HG03457 (cell line): ENCODE results near the gene GALNT9.
"Not testable (repeated sequence)": the region's sequence is repeated elsewhere in the genome, so short reads cannot be mapped to it uniquely, and the experiment has no call there.

Experiments used
- ATAC-seq: cut with Tn5 transposase; IDR thresholded peaks from one replicate; pipeline ENCODE4 v1.9.1; 2021; ENCODE audit warnings: moderate number of reproducible peaks; ENCODE audit not compliant: unreplicated experiment

GALNT9 gene

DNA sequence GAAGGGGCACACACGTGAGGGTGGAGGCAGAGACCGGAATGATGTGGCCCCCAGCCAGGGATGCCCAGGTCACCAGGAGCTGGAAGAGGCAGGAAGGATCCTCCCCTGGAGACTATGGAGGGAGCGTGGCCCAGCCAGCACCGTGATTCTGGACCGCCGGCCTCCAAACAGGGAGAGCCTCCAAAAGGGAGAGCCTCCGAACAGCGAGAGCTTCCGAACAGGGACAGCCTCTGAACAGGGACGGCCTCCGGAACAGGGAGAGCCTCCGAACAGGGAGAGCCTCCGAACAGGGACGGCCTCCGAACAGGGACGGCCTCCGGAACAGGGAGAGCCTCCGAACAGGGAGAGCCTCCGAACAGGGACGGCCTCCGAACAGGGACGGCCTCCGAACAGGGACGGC is 33.8 kb downstream of the GALNT9 start:
- ATAC-seq = not testable (repeated sequence)

DNA sequence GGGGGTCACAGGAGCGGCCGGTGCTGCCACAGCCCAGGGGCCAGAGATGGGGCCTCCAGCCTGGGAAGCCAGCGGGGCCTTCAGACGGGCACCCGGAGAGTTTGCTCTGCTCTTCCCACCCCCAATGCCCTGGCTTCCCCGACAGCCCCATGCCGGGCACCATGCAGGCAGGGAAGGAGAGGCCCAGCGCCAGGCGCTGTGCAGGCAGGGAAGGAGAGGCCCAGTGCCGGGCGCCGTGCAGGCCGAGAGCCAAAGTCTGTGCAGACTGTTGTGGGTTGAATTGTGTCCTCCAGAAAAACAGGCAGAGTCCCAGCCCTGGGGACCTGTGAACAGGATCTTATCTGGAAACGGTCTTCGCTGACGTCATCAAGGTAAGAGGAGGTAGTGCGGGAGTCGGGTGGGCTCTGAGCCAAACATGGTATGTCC is 34.3 kb downstream of the GALNT9 start:
- no peak for ATAC-seq

DNA sequence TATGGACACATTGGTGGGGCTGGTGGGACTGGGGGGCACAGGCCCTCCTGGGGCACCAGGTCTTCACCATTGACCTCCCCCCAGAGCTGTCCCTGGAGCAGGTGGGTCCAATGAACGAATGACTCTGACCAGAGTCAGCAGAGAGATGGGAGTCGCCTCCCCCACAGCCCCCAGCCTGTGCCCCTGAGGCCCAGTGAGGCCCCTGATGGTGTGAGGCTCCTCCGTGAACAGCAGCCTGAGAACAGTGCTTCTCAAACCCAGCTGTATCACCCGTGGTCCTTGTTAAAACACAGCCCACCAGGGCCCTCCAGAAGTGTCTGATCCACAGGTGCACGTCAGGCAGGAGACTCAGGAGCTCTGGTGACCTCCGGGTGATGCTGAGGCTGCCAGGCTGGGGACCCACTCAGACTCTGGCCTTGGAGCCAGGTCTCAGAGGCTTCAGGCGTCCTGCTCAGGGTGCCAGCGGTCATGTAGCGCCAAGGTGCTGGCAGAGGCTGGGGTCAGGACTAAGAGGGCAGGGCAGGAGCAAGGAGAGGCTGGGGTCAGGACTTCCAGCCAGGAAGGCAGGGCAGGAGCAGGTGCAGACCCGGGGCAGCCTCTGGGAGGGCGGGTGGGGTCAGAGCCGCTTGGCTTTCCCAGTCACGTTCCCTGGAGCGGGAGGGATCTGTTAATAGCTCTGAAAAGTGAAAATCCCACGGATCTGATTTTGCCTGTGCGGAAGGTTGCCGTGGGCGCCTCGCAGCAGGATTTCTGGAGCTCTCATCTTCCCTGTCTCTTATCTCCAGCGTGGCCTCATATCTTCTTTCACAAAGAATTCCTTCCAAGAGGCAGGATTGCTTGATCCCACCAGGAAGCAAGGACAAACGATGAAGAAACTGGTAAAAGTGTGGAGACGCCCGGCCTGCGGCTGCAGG is 35.0 kb downstream of the GALNT9 start:
- no peak for ATAC-seq

DNA sequence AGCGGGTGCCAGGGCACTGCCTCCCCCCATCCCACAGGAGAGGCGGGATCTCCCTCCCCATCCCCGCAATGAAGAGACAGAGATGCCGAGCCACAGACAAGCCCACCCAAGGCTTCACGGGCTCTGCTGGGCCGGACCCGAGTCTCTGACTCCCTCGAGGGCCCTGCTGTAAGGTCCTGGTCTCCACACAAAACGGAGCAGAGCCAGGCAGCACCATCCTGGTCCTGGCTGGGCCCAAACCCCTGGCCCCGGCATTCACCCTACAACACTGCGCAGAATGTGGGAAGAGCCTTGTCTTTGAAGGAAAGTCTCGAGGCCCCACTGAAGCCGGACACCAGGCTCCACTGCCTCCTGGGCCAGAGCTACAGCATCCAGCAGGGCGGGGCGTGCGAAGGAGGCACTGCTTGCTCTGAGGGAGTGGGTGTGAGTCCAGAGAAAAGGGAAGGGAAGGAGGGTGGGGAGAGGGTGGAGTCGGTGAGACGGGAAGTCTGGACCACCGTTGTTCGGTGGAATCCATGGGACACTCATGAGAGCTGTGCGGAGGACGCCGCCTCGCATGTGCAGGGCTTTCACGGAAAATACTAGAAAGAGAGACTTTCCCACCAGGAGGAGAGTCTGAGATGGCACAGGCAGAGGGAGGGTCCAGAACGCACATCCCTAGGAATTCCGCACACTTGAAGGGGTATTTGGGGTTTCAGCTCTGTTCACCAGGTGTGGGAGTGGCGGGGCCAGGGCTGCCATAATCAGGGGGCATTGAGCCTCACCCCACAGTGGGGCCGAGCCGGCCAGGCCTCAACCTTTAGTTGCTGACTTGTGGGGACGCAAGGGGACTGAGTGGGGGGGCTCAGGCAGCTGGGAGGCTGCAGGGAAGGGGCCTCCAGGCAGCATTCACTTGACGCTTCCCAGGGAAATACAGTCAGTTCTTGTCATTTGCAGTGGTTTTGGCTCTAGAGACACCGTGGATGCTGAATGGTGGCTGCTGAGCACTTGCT is 36.8 kb downstream of the GALNT9 start:
- no peak for ATAC-seq

DNA sequence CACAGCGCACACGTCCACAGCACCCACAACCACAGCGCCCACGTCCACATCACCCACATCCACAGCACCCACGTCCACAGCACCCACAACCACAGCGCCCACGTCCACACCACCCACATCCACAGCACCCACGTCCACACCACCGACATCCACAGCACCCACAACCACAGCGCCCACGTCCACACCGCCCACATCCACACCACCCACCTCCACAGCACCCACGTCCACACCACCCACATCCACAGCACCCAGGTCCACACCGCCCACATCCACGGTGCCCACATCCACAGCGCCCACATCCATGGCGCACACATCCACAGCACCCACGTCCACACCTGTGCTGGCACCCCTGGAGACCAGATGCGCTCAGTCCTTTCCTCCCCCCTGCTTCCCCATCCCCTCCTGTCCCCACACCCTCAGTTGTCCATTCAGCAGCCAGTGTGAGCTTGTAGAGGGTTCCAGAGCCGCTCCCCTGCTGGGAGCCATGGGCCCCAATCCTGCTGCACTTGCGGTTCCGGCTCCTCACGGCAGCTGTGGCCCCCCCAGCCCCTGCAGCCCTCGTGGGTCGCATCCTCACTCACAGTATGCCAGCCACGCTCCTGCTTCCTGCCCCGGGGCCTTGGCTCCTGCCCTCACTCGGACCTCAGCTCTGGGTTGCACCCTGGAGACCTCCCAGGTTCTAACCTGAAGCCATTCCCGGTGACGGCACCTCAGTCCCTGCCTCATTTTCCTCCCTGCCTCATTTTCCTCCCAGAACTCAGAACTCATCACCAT is 37.8 kb downstream of the GALNT9 start:
- ATAC-seq = no peak

DNA sequence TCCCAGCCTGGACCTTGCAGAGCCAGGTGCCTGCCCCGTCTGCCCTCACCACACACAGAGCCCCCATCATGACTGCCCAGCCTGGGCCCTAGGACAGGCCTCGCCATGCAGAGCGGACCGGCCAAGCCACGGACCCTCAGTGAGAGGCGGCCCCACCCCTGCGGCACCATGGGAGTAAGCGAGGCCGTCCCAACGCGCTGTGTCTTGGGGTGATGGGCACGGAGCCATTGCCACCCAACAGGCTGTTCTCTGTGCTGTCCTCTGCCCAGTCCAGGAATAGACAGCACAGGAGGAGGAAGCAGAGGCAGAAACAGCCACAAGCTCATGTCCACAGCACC is 39.2 kb downstream of the GALNT9 start:
- ATAC-seq = no peak

DNA sequence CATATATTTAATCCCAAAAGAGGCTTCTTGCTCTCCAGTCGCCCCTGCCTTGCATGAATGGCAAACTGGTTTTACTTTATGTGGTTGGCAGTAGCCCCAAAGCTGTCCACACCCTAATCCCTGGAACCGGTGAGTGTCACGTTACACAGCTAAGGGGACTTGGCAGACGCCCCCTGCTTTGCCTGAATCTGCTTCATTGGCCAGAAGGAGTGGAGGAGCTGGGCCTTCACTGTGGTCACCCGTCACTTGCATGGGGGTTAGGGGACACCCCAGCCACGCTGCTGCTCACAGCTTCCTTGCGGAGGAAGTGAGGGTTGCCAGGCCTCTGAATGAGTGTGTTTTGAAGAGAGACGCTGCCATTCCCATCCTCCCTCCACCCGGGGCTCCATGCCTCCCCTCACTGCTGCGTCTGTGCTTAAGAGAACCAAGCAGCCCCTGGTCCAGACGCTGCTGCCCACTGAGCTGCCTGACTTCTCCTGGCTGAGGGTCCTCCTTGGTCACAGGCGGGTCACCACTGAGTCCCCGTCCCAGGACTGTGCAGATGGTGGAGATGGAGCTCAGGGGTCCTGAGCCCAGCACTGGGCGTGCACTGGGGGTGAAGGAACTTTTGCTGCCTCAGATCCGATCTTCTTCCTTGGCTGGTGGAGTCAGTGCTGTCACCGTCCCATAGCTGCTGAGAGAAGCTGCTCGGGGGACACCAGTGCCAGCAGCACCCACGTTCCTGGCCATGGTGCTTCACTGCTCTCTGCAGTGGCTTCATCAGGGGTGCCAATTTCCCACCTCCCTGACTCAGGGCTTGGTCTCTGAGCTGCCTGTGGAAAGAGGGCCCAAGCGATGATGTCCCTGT is 39.8 kb downstream of the GALNT9 start:
- no peak for ATAC-seq

DNA sequence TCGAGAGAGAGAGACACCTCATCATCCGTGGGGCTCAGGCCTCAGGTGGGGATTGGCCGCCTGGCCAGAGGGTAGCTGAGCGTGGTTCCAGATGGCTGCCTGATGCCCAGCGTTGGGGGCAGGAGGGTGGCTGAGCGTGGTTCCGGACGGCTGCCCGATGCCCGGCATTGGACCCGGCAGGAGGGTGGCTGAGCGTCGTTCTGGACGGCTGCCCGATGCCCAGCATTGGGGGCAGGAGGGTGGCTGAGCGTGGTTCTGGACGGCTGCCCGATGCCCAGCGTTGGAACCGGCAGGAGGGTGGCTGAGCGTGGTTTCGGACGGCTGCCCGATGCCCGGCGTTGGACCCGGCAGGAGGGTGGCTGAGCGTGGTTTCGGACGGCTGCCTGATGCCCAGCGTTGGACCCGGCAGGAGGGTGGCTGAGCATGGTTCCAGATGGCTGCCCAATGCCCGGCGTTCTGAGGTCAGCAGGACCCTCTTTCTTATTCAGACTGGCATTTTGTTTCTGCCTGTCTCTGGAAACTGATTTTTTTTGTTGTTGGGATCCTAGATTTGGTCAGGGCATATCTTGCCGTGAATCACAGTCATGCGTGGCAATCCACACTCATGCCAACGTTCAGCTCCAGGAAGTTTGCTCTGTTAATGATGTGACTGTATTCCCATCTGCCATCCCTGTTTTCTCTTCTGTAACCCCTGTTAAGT is 40.7 kb downstream of the GALNT9 start:
- ATAC-seq = no peak

DNA sequence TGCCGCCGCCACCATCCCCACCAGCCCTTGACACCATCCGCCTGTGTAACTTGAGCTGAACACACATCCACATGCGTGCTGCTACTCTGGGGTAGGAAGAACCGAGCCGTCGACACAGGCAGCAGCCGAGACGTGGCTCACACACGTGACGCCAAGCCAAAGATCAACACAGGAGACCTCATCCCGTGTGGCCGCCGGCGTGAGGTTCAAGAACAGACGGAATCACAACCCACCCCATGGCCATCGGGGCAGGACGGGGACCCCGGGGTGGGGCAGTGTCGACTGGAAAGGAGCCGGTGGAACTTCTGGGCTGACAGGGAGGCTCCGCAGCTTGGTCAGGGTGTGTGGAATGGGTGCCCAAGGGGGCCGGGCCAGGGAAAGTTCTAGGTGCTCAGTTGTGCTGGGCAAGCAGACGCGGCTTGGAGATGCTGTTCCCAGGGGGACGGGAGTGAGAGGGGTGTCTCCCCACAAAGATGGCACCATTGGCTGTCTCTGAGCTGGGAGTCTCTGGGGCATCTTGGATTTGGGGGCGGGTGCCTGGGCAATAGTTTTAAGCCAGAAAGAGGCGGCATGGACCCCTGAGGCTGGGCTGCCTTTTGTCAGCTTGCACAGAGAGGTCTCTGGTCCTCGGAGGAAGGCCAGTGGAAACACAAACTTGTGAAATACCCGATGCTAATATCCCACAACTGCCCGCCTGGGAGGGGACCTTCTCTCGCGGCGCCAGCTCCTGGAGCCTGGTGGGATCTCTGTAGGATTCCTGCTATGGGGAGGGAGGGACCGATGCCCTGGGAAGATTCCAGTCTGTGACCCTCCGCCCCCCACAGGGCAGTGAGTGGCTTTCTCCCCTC is 41.8 kb downstream of the GALNT9 start:
- ATAC-seq = no peak

DNA sequence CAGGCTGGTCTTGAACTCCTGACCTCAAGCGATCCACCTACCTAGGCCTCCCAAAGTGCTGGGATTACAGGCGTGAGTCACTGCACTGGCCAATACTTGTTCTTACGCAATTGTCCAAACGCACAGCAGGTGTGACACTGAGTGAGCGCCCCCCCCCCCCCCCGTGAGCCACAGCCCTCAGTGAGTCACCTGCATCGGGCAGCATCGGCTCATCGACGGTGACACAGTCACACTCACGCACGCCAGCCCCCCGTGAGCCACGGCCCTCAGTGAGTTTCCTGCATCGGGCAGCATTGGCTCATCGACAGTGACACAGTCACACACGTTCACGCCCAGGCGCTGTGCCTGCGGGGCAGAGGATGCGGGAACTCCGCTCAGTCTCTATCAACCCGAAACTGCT is 42.5 kb downstream of the GALNT9 start:
- ATAC-seq = no peak

DNA sequence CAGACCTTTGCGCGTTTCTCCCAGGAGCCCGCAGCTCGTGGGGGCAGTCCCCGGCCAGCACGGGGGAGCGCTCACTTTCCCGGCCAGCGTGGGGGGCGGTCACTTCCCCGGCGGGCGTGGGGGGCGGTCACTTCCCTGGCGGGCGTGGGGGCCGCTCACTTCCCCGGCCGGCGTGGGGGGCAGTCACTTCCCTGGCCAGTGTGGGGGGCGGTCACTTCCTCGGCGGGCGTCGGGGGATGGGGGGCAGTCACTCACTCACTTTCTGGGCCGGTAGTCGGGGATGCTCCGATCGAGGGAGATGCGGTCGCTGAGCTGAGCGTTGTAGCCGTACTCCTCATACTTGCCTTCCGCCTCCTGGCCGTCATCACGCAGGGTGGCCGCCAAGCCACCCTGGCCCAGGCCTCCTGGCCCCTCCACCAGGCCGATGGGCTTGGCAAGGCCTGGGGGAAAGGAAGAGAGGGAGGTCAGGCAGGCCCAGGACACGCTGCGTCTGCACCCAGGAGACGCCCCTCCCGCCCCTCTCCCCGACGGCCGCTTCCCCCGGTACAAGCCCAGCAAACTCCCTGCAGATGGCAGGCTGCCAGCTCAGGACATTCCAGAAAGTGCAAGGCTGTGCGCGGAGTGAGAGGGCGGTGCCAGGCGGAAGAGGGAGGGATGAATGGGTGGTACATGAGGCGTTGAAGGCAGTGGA is 43.3 kb downstream of the GALNT9 start:
- no peak for ATAC-seq

DNA sequence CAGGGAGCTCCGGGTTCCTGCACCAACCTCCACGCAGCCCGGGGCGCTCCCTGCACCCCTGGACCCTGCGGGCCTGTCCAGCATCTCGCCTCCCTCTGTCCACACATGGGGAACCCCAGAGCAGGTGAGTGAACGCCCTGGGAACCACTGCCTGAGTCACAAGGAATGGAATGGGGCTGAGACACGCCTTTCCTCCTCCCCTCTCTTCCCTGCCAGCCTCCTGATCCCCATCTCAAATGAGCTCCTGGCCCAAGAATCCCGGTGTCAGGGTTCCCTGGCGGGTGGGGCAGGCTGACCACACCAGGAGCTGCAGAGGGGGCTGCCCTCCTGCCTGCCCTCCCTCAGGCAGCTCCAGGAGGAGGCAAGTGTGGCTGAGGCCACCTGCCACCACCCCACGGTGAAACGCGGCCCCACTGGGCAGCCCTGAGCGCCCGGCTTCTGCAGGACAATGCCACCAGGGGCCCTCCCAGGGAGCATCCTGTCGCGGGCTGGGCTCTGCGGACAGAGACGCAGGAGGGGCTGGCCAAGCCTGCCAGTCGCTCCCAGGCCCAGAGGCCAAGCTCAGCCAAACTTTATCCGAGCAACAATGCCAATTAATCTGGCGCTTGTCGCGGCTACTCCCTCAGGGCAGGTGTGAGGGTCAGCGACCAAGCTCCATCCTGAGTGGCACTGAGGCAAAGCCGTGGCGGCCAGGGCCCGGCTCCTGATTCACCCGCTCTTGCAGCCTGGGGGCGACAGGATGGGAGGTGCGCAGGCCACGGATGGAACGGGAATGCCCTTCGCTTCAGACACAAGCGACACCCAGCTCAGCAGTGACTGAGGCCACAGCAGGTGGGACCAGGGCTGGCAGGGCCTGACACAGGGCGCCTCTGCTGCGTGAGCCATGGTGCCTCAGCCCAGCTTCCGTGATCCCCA is 44.3 kb downstream of the GALNT9 start:
- no peak for ATAC-seq

DNA sequence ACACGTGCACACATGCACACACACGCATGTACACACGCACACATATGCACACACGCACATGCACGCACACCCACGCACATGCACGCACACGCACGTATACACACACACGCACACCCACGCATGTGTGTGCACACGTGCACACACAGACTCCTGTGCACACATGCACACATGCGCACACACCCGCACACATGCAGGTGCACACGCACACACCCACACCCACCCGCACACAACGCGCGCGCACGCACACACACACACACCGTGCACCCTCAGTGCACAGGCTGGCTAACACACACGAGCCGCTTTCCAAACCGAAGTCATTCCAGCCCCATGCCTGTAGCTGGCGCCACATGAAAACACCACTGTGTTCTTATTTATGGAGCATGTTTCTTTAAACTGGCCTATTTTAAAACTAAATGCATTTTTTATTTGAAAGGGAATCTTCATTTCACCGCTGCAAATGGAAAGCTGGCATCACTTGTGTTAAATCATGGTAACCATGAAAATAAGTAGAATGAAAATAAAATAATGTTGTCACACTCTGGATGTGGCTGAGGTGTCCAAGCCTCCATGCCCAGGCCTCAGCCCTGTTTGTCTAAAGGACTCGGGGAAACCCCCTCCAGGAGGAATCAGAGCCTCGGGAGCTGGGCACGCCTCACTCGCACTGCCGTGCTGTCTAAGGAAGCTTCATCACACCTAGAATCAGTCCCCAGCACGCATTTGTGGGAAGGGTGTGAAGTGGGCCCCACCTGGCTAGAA is 45.1 kb downstream of the GALNT9 start:
- no peak for ATAC-seq

DNA sequence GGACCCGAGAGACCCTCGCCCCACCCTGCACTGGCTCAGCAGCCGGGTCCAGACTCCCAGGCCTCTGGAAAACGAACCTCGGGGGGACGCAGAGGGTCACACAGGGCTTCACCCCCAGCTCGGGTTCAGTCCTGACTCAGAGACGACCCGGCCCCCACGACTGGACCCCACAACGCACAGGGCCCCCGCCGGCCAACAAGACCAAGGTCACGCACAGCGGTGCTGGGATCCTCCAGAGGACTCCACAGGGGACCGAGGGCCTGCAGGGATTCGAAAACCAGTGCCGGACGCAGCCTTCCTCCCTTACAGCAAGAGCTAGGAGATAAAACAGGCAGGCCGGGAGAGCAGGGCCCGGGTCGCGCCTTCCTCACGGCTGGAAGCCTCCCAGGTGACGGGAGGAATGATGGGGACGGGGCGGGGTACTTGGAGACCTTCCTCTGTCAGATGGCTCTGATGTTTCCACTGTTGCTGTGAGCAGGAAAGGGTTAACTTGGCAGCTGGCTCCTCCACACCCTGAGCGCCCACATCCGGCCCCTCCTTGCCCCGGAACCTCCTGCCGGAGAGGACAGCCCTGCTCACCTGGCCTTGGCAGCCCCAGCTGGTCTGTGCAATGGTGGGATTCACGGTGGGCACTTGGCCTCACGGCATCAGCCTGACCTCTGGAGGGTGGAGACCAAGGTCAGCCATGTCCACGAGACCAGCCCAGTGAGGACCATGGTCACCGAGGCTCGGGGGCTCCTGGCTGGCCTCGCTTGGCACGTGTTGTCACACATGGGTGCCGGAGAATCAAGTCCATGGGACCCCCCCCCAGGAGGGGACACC is 46.2 kb downstream of the GALNT9 start:
- no peak for ATAC-seq
